Upper lobe of left lung (tissue), 4 donors: Measurements from ENCODE around the gene FAM13B.

ENCODE experiments used
- CTCF ChIP-seq, 6 experiments: fragments of 450-650 bp in 4 of 6; fragments of 200-600 bp in 2 of 6; sonication (generic) in 2 of 6; IDR thresholded peaks; one replicate each; pipeline ENCODE4 v1.5.1; 2016 to 2019; ENCODE audit warnings: antibody characterized with exemption in 6 of 6
- EP300 ChIP-seq, 4 donors: sonication (generic); formaldehyde crosslinking; IDR thresholded peaks; one replicate each; pipeline ENCODE4 v1.5.1; 2017; ENCODE audit warnings: antibody characterized with exemption in 4 of 4, control low read depth in 2 of 4
- POLR2A ChIP-seq, 4 donors: fragments of 450-650 bp; IDR thresholded peaks; one replicate each; pipeline ENCODE4 v1.5.1; 2016 to 2017; ENCODE audit warnings: antibody characterized with exemption in 4 of 4, mild to moderate bottlenecking in 2 of 4
- POLR2AphosphoS5 ChIP-seq, 2 donors: sonication (generic); formaldehyde crosslinking; IDR thresholded peaks; one replicate each; pipeline ENCODE4 v1.5.1; 2017; ENCODE audit warnings: antibody characterized with exemption in 2 of 2

- TF ChIP-seq EP300 (IDR thresholded peaks at IDR 0.05), result no peak
- no peak for TF ChIP-seq CTCF (IDR thresholded peaks at IDR 0.05)
- TF ChIP-seq POLR2A (IDR thresholded peaks at IDR 0.05), result no peak
- no peak for TF ChIP-seq POLR2AphosphoS5 (IDR thresholded peaks at IDR 0.05)
Measured at GRCh38 chr5:138033907-138034306, 1.0 kb upstream of the FAM13B start.
